CMK (cell line): Measurements from ENCODE around the gene EFCAB6.
A peak's percentile ranks its signal among the peaks of the same experiment; 100 is the strongest.

Experiments
- DNase-seq: peaks from one replicate; pipeline ENCODE4 v3.0.0-alpha.2; 2010; ENCODE audit warnings: low read depth

Gene EFCAB6

GRCh38 chr22:43481568-43482317 lies 330.4 kb downstream of the EFCAB6 start:
- peak; percentile 15 for DNase-seq

GRCh38 chr22:43479962-43480361 lies 332.1 kb downstream of the EFCAB6 start:
- no peak for DNase-seq

- DNase-seq = no peak
Measured at GRCh38 chr22:43479301-43479950, 332.7 kb downstream of the EFCAB6 start.
